ENCODE results near the gene STX18.

STX18 gene

GRCh38 chr4:4374388-4375098, 167.3 kb downstream of the STX18 start:
- DNase-seq, result no peak

Measured in activated T-cell treated with anti-CD3 and anti-CD28 coated beads for 4 hours (primary cell).